Measurements from ENCODE around the gene DMRTB1. TPM values are rescaled to one million over a fixed set of nuclear protein-coding genes. Genes with fewer than 3 reads are reported as not detected.

DMRTB1 gene
- total and polyA plus RNA-seq, 2 donors (not counting 1 experiment from before 2014, with no cell fraction given), result not detected

GRCh38 chr1:53442299-53442698 is 16.9 kb upstream of the DMRTB1 start:
- Histone ChIP-seq H3K36me3 (replicated peaks in 1 of 2; ENCODE audit: control extremely low read depth in 1 of 2, control insufficient read depth in 1 of 2, extremely low read depth in 1 of 2, insufficient read depth in 2 of 2, low read length in 1 of 2) (no peaks in the 10 kb centered on the region), H4K20me1 (ENCODE audit: control insufficient read depth, insufficient read depth, low read length, poor library complexity, severe bottlenecking) (no peaks in the 10 kb centered on the region), H3K27ac (ENCODE audit: low read length in 2 of 2) (no peak overlapping the region), H3K79me2 (ENCODE audit: control insufficient read depth, insufficient read depth, low read length) (no peaks in the 10 kb centered on the region), H3K4me3 (ENCODE audit: control extremely low read depth in 1 of 5, extremely low read depth in 1 of 5, insufficient read depth in 1 of 5, low read depth in 2 of 5, low read length in 4 of 5) (no peak overlapping the region), H3K27me3 (replicated peaks in 1 of 4; ENCODE audit: control extremely low read depth in 1 of 4, control insufficient read depth in 3 of 4, insufficient read depth in 4 of 4, low read length in 3 of 4) (no peaks in the 10 kb centered on the region), H3K9me3 (ENCODE audit: control extremely low read depth in 1 of 3, control insufficient read depth in 2 of 3, insufficient read depth in 1 of 3, low read length in 2 of 3) (peaks cover 0 to 8% (median 0%) of the 10 kb centered on the region in 3 donors), H3K4me1 (ENCODE audit: control insufficient read depth in 2 of 2, insufficient read depth in 2 of 2, low read length in 2 of 2) (no peaks in the 10 kb centered on the region), H3K9ac (ENCODE audit: low read length) (no peak overlapping the region), H3K4me2 (replicated peaks; ENCODE audit: low read depth, low read length, poor library complexity, severe bottlenecking) (no peak overlapping the region), H2AFZ (ENCODE audit: insufficient read depth, low read depth, low read length, poor library complexity, severe bottlenecking) (no peak overlapping the region)
- H3K4me1 Mint-ChIP-seq, result no peaks in the 10 kb centered on the region
- ATAC-seq (ENCODE audit: low read depth) (no peak), DNase-seq (no peak)
- no peak overlapping the region for H3K27ac Mint-ChIP-seq
- H3K9me3 Mint-ChIP-seq (ENCODE audit: insufficient read depth), result no peaks in the 10 kb centered on the region
- ChIA-PET POLR2A (no interaction called here), CTCF (no interaction called here)
- H3K4me3 Mint-ChIP-seq, result no peak overlapping the region
- H3K27me3 Mint-ChIP-seq, result no peaks in the 10 kb centered on the region
- no CpG with 5 or more reads among the region's 2 CpGs for WGBS (ENCODE audit: insufficient coverage)
- intact Hi-C loops (cut with micrococcal nuclease), result no loop called here
- no peak for TF ChIP-seq EZH2 (IDR thresholded peaks at IDR 0.05; ENCODE audit: borderline replicate concordance, insufficient read depth, low read depth, low read length, poor library complexity, severe bottlenecking)

DNA sequence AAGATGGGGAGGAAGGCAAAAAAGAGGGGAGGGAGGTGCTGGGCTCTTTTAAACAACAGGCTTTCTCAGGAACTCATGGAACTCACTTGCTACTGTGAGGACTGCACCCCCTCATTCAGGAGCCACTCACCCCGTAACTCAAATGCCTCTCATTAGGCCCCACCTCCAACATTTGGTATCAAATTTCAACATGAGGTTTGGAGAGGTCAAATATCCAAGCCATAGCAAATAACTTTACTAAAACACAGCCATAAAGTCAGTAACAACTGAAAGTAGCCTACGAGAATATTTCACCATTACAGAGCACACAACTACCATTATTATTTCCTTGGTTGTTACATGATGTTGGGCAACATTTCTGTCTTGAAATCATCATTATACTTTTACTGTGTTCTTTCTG is 13.1 kb upstream of the DMRTB1 start:
- no peaks in the 10 kb centered on the region for H3K79me2 ChIP-seq (ENCODE audit: control insufficient read depth, insufficient read depth, low read length)
- no peaks in the 10 kb centered on the region for H3K4me1 ChIP-seq (ENCODE audit: control insufficient read depth in 2 of 2, insufficient read depth in 2 of 2, low read length in 2 of 2)
- WGBS (ENCODE audit: insufficient coverage), result 100% methylated on average over 1 of the region's 2 CpGs
- Mint-ChIP-seq H3K4me3 (no peak overlapping the region), H3K27ac (no peak overlapping the region), H3K9me3 (ENCODE audit: insufficient read depth) (no peaks in the 10 kb centered on the region), H3K4me1 (no peaks in the 10 kb centered on the region), H3K27me3 (peaks cover 14% of the 10 kb centered on the region)
- peaks cover 0 to 10% (median 3%) of the 10 kb centered on the region in 4 experiments for H3K27me3 ChIP-seq (replicated peaks in 1 of 4; ENCODE audit: control extremely low read depth in 1 of 4, control insufficient read depth in 3 of 4, insufficient read depth in 4 of 4, low read length in 3 of 4)
- H3K4me2 ChIP-seq (replicated peaks; ENCODE audit: low read depth, low read length, poor library complexity, severe bottlenecking), result no peak overlapping the region
- intact Hi-C loops (cut with micrococcal nuclease), result no loop called here
- TF ChIP-seq EZH2 (IDR thresholded peaks at IDR 0.05; ENCODE audit: borderline replicate concordance, insufficient read depth, low read depth, low read length, poor library complexity, severe bottlenecking), result no peak
- TF ChIP-seq CTCF (IDR thresholded peaks at IDR 0.05), result no peak
- H3K9me3 ChIP-seq (ENCODE audit: control extremely low read depth in 1 of 3, control insufficient read depth in 2 of 3, insufficient read depth in 1 of 3, low read length in 2 of 3), result no peaks in the 10 kb centered on the region
- H4K20me1 ChIP-seq (ENCODE audit: control insufficient read depth, insufficient read depth, low read length, poor library complexity, severe bottlenecking), result no peaks in the 10 kb centered on the region
- DNase-seq (no peak), ATAC-seq (ENCODE audit: low read depth) (no peak)
- CTCF ChIA-PET, result no interaction called here
- H3K36me3 ChIP-seq (replicated peaks in 1 of 2; ENCODE audit: control extremely low read depth in 1 of 2, control insufficient read depth in 1 of 2, extremely low read depth in 1 of 2, insufficient read depth in 2 of 2, low read length in 1 of 2), result no peaks in the 10 kb centered on the region
- no peak overlapping the region for H3K27ac ChIP-seq (ENCODE audit: low read length in 2 of 2)
- H3K9ac ChIP-seq (ENCODE audit: low read length), result no peak overlapping the region
- H3K4me3 ChIP-seq (ENCODE audit: control extremely low read depth in 1 of 5, extremely low read depth in 1 of 5, insufficient read depth in 1 of 5, low read depth in 2 of 5, low read length in 4 of 5), result no peak overlapping the region
- POLR2A ChIA-PET, result no interaction called here
- H2AFZ ChIP-seq (ENCODE audit: insufficient read depth, low read depth, low read length, poor library complexity, severe bottlenecking), result no peak overlapping the region
